OCI-LY3 (cell line): Measurements from ENCODE around the gene HECW1.

Source experiments
- EZH2phosphoT487 ChIP-seq: fragments of 200-600 bp; shearing (Covaris generic); IDR thresholded peaks from 2 replicates; pipeline ENCODE4 v1.6.1; 2018; ENCODE audit warnings: antibody characterized with exemption, mixed run types, low read depth
- TF ChIP-seq, protein P1 (sequence below): fragments of 200-600, 300-600 bp; sonication (generic); IDR thresholded peaks from 2 replicates; pipeline ENCODE4 v1.5.1; 2014; ENCODE audit warnings: antibody characterized with exemption, low read length, low read depth

- TF ChIP-seq, protein P1, sequence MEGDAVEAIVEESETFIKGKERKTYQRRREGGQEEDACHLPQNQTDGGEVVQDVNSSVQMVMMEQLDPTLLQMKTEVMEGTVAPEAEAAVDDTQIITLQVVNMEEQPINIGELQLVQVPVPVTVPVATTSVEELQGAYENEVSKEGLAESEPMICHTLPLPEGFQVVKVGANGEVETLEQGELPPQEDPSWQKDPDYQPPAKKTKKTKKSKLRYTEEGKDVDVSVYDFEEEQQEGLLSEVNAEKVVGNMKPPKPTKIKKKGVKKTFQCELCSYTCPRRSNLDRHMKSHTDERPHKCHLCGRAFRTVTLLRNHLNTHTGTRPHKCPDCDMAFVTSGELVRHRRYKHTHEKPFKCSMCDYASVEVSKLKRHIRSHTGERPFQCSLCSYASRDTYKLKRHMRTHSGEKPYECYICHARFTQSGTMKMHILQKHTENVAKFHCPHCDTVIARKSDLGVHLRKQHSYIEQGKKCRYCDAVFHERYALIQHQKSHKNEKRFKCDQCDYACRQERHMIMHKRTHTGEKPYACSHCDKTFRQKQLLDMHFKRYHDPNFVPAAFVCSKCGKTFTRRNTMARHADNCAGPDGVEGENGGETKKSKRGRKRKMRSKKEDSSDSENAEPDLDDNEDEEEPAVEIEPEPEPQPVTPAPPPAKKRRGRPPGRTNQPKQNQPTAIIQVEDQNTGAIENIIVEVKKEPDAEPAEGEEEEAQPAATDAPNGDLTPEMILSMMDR: no peak
- TF ChIP-seq EZH2phosphoT487: no peak
Measured at GRCh38 chr7:43193893-43194292, 81.4 kb downstream of the HECW1 start.
